ENCODE measurements around the gene MMP21.

Gene MMP21

DNA sequence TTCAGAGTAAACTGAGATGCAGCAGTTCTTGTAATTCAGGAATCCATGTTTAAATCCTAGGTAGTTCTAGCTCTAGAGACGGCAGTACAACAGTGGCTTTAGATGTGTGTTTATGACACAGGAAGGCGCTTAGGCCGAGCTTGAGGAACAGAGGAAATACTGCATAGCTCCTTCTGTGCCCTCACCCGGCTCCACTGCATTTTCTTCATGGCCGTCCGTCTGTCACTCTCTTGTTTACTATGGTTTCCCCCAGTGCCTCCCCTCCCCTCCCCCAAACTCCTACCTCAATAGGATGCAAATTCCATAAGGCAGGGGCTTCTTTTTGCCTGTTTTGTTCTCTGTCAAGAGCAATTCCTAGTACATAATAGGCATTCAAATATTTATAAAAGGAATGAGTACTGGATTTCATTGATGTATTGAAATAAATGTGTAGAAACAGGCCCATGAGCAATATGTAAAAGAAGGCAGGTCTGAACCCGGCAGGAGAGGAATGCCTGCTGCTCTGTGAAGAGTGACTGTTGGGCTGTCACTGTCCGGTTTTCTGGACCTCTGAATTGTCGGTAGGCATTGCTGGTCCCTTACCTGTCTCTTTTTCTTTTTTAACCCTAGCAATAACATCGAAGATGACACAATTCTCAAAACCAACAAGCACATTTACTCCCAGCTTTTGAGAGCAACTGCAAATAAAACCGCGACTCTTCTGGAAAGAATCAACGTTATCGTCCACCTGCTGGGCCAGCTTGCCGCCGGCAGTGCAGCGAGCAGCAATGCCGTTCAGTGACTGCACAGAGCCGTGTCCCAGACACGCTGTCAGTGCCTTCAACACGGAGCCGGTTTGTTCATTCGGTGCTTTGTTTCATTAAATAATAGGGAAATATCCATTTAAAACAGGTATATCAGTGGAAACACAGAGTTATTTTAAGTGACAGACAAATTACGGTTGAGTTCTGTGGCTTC is 12.7 kb downstream of the MMP21 start:
- no peak for DNase-seq

DNA sequence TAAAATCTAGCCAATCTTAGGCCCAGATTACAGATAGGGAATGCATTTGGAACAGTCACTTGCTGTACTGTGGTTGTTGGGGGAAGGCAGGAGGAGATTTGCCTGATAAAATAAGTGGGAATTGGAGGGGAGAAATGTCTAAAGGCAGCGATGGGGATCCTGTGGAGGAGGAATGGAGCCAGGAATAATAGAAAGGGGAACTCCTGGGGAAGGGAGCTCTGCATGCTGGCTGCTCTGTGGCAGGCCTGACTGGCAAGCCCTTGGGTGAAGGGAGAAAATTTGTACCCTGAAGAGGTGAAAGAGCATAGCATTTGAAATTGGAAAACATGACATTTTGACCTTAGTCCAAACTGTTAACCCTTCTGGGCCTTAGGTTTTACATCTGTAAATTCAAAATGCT is 13.7 kb downstream of the MMP21 start:
- no peak for DNase-seq

DNA sequence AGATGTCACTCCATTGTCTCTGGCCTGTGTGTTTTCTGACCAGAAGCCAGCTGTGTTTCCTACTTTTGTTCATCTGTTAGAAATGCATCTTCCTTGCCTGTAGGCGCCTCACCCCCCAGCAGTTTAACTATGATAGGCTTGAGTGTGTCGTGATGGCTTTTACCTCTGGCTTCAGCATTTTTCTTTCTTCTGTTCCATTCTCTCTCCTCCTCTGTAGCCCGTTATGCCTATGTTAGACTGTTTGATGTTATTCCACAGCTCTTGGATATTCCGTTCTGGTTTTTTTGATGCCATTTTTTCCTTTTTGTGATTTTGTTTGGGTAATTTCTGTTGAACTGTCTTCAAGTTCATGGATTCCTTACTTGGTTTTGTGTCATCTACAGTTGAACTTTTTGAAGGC is 17.9 kb downstream of the MMP21 start:
- no peak for DNase-seq

DNA sequence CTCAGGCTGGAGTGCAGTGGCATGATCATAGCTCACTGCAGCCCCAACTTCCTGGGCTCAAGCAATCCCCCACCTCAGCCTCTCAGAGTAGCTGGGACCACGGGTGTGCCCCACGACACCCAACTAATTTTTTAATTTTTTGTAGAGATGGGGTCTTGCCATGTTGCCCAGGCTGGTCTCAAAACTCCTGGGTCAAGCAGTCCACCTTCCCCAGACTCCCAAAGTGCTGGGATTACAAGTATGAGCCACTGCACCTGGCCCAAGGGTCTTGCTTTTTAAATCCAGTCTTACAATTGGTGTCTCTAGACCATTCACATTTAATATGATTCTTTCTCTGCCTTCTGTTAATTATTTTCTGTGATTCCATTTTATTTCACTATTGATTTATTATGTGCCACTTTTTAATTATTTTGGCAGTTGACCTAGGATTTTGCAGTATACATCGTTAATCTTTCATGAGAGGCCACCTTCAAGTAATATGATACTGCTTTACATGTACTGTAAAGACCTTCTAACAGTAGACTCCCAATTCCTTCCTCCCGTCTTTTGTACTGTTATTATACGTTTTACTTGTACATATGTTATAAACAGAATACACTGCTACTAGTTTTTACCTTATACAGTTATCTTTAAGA is 18.7 kb downstream of the MMP21 start:
- DNase-seq, result no peak

DNA sequence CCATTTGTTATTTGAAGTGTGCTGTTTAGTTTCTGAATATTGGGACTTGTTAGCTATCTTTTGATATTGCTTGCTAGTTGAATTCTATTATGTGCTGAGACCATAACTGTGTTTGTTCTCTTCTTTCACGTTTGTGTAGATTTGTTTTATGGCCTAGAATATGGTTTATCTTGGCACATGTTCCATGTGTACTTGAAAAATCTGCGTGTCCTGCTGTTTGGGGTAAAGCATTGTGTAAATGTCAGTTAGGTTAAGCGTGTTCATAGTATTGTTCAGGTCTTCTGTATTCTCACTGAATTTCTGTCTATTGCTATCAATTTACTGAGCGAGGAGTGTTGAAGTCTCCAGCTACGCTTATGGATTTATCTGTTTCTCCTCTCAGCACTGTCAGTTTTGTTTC is 19.4 kb downstream of the MMP21 start:
- DNase-seq, result no peak

DNA sequence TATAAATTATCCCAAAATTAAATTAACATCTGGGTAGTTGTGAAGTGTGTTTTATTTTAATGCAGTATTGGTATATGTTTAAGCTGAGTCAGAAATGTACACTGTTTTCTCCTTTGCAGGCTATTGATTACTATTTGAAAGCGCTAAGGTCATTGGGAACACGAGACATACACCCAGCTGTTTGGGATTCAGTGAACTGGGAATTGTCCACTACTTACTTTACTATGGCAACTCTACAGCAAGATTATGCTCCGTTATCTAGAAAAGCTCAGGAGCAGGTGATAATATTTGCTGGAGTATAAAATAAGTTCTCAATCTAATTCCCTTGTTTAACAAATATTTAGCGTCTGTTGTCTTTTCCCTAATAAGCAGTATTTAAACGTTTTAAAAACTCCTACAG is 28.2 kb downstream of the MMP21 start:
- DNase-seq, result no peak

DNA sequence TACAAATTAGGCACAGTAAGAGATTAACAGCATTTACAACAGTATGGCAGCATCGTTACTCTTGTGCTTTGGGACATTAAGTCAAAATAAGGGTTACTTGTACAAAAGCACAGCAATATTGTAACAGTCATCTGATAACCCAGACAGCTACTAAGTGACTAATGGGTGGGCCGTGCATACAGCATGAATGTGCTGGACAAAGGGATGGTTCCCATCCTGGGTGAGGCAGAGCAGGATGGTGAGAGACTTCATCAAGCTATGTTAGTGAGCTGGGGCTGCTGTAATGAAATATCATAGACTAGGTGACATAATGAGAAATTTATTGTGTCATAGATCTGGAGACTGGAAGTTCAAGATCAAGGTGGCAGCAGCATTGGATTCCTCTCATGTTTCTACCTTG is 30.7 kb downstream of the MMP21 start:
- no peak for DNase-seq

DNA sequence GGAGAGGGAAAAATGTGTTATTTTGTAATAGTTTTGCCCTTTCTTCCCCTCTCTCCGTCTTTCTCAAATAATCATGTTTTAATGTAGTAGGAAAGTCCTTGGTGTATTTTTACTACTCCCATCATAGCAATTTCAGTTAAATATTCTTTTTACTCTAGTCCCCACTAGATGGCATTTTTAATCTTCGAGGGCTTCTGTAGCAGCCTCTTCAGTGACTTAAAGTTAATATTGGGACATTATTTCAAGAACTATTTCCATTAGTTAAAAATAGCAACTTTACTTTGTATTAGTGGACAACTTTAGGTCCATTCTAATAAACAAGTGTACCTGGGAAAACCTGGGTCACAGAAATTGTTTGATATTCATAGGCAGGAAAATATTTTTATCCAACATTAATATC is 33.2 kb downstream of the MMP21 start:
- DNase-seq, result no peak

DNA sequence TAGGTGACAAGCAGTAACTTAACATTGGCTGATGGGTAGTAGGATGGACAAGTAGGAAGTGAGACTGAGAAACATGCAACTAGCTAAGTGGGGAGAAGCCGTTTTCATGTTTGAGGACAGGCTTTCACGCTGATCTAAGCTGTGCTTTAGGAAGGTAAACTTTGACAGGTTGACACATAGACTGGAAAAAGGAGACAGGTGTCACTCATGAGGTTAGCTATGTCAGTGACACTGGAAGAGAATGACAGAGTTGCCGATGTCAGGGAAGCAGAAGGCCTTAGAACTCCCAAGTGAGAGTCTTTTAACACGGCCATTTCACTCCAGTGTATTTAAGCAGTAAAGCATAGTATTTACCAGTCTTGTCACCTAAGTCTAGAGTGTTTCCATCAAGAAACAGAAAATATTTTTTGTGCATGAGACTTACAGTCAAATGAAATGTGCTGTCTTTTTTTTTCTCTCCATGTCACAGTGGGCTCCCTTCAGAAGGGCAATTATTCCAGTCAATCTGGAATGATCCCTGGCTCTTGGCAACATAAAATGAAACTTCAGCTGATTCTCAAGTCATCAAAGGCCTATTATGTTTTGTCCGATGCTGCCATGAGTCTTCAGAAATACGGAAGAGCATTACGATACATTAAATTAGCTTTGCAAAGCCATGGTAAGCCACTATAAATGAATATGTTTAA is 35.5 kb downstream of the MMP21 start:
- no peak for DNase-seq

DNA sequence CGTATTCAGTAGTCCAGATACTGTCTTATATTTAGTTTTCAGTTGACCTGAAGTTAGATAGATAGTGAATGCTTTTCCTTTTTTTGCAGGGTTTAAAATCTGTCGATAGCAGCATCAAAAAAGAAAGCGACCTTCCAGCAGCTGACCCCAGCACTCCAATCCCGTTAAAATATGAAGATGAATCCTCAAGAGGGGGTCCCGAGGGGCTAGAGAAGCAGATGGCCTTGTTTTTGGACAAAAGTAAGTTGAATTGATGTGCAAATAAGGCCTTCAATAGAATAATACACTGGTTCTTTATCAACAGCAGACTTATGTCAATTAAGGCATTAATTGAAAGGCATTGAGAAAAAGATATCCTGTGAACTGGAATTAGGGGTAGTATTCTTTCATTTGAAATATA is 37.4 kb downstream of the MMP21 start:
- DNase-seq, result no peak

DNA sequence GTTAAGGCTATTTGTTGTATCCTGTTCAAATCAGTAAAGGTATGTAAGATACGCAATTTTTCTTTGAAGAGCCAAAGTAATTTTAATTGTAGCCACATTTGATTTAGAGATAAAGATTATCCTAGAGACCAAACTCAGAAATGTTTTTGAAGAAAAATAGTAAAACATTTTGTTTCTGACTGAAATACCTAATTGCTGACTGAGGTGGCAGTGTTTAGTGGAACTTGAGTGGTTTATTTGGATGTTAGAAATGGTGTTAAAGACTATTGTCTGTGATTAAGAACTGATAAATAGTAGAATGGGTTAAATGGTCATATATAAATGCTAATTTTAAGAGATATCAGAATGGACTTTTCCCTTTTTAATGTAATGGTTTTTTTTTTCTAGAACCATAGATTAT is 40.8 kb downstream of the MMP21 start:
- no peak for DNase-seq

DNA sequence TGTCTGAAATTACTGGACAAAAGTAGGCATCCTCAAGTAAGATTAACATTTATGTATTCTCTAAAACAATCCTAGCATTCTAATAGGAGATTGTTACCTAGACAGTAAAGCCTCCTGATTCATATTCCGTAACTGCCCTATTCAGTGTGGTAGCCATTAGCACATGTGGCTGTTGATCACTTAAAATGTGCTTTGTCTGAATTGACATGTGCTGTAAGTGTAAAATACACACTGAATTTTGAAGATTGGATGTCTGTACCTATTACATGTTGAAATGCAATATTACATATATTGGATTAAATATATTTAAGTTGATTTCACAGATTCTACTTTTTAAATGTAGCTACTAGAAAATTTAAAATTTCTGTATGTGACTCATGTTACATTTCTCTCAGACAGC is 41.5 kb downstream of the MMP21 start:
- no peak for DNase-seq

DNA sequence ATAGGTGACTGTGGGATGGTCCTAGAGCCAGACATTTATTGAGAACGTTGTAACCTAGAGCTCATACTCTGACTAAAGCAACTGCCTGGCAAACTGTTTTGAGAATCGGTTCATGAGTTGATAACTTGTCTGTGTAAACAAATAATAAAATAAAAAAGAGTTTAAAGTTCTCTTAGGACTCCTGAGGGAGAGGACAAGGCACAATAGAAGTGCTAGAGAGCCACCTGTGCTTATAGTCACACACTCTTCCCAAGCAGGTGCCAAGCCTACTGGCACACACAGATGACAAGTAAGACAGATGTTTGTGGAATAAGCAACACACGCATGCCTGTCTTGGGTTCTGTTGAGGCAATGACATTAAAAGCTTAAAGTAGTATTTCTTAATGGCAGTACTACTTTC is 48.2 kb downstream of the MMP21 start:
- no peak for DNase-seq

DNA sequence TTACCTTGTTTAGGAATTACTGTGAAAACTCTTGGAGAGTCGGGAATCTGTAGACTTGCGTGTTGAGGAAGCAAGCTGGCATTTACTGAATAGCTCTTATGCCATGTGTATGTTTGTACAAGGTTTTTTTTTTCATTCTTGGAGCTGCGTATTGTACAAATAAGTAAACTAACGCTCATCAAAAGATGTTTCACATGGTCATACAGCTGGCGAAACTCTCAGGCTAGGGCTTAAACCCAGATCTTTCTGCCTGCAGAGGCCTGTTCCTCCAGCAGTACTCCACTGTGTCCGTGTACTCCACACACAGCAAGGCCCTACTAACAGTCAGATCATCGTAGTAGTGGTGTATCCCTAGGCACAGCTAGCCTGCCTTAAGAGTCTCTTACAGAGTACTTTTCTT is 48.7 kb downstream of the MMP21 start:
- no peak for DNase-seq

DNA sequence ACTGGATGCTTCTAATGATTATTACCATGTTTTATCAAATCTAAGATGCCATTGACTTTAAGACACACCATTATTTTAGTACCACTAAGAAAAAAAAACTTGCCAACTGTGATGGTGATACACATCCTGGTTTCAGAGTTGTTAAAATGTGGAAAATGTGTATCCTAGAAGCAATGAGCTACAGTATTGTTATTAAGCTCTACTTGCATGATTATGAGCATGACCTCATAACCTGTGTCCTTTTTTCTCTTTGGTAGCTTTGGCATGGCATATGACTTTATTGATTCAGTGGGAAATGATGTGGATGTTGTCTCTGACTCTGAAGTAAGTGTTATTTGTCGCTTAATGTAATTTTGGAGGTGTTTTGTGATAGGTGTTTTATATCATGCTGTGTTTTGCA is 52.8 kb downstream of the MMP21 start:
- DNase-seq, result no peak

DNA sequence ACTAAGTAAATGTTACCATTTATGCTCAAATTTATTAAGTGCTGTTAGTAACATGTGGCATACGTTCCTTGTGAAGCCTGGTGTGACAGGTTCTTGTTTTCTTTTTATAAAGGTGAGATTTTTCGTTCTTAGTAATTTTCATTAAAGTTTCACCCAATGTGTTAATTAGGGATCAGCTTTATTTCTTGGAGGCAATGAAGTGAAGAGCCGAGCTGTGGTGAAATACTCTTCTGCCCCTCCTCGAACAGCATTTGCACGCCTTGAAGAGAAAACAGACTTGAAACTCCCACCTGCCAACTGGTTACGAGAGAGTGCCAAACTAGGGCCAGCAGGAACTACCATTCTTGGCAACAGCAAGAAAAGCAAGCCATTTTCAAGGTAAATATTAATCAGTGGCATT is 54.6 kb downstream of the MMP21 start:
- no peak for DNase-seq

DNA sequence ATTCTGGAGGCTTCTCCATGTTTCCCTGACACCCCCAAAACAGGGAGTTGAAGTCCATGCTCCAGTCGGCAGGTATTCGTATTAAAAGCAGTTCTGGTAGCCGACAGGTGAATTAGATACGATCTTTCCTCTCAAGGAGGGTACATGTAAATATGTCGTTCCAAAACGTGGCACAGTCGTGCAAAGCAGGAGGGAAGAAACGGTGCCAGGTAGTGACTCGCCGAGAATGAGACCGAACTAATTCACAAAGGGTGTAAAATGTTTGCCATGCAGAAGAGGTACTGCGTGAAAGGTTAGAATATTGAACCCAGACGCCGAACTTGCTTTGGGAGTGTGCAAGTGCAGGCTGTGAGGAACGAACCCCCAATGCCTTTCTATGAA is 55.6 kb downstream of the MMP21 start:
- DNase-seq, result no peak

DNA sequence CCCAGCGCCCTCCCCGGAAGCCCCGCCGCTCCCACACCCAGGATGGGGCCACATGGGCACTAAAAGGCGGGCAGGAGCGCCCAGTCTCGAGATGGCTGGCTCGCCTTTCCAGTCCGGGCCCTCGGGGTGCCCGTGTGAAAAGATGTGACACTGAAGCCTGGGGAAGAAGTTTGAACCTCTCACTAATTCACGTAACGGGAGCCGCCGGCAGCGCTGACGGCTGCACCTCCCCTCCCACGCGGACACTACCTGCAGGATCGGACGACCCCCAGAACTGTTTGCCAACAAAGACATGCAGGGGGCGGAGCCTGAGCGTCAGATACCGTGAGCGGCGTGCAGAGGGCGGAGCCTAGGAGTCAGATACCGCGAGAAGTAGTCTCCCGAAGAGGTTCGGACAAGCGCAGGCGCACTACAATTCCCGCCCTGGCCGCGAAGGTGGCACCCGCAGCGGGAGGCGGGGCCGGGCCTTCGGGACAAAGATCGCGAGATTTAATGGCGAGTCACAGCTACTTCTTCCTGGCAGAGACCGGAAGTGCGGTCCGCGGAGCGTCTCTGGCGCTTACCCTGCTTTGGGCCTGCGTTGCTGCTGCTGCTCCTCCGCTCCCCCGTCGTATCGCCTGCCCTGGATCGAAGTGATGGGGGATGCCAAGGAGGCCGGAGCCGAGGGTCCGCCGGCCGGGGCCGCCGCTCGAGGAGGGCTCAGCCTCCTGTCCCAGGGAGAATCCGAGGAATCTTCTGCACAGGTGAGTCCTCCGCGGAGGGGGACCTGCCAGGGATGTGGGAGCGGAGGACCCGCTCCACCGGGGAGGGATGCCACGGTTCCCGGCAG is 56.2 kb downstream of the MMP21 start, which contains the start of gene EDRF1:
TSS of gene EDRF1 (plus strand) at position 537 of the 829 bp plus-strand sequence. CDS start at position 636, 99 bp downstream.
- peak; percentile 83 to 99 (median 97) for DNase-seq
